Tibial nerve (tissue), 4 donors: ENCODE measurements around the gene VMP1.

ENCODE experiments used
- EP300 ChIP-seq, 2 donors: sonication (generic); formaldehyde crosslinking; IDR thresholded peaks; one replicate each; pipeline ENCODE4 v1.6.1; 2017; ENCODE audit warnings: antibody characterized with exemption in 2 of 2, mild to moderate bottlenecking in 1 of 2
- POLR2A ChIP-seq, 2 donors: fragments of 450-650 bp; IDR thresholded peaks; one replicate each; pipeline ENCODE4 v1.6.1; 2017; ENCODE audit warnings: antibody characterized with exemption in 2 of 2, mild to moderate bottlenecking in 2 of 2, moderate library complexity in 2 of 2
- TF ChIP-seq, protein P1 (sequence below), 5 experiments: fragments of 200-600 bp in 3 of 5; fragments of 450-650 bp in 2 of 5; sonication (generic) in 3 of 5; IDR thresholded peaks; one replicate each; pipeline ENCODE4 v1.5.1; 2016 to 2019; ENCODE audit warnings: antibody characterized with exemption in 5 of 5, mild to moderate bottlenecking in 3 of 5, moderate library complexity in 2 of 5

DNA sequence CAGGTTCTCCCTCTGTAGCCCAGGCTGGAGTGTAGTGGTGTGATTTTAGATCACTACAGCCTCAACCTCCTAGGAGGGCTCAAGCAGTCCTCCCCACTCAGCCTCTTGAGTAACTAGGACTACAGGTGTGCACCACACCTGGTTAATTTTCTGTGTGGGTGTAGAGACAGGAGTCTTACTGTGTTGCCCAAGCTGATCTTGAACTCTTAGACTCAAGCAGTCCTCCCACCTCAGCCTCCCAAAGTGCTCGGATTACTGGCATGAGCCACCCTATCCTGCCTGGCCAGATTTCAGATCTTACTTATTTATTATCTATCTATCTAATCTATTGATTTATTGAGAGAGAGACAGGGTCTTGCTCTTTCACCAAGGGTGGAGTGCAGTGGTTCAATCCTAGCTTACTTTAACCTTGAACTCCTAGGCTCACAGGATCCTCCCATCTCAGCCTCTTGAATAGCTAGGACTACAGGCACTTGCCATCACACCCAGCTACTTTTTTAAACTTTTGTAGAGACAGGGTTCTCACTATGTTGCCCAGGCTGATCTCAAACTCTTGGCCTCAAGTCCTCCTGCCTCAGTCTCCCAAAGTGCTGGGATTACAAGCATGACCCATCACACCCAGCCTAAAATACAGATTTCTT is 123.5 kb downstream of the VMP1 start:
- TF ChIP-seq, protein P1, sequence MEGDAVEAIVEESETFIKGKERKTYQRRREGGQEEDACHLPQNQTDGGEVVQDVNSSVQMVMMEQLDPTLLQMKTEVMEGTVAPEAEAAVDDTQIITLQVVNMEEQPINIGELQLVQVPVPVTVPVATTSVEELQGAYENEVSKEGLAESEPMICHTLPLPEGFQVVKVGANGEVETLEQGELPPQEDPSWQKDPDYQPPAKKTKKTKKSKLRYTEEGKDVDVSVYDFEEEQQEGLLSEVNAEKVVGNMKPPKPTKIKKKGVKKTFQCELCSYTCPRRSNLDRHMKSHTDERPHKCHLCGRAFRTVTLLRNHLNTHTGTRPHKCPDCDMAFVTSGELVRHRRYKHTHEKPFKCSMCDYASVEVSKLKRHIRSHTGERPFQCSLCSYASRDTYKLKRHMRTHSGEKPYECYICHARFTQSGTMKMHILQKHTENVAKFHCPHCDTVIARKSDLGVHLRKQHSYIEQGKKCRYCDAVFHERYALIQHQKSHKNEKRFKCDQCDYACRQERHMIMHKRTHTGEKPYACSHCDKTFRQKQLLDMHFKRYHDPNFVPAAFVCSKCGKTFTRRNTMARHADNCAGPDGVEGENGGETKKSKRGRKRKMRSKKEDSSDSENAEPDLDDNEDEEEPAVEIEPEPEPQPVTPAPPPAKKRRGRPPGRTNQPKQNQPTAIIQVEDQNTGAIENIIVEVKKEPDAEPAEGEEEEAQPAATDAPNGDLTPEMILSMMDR (IDR thresholded peaks at IDR 0.05): no peak
- TF ChIP-seq EP300 (IDR thresholded peaks at IDR 0.05) (no peak), POLR2A (IDR thresholded peaks at IDR 0.05) (no peak)
